Fibroblast of lung (primary cell): Measurements from ENCODE around the gene SLC13A5. TPM values are rescaled to one million over a fixed set of nuclear protein-coding genes. Genes with fewer than 3 reads are reported as not detected.
A peak's percentile ranks its signal among the peaks of the same experiment; 100 is the strongest.
"Not testable (repeated sequence)": the region's sequence is repeated elsewhere in the genome, so short reads cannot be mapped to it uniquely, and the experiment has no call there.

Experiments
- DNase-seq, 2 donors: peaks; one replicate each; pipeline versions ENCODE4 v3.0.0 to v3.0.0-alpha.2; 2010; ENCODE audit warnings: low read depth in 2 of 2
- H2AFZ ChIP-seq: 2 replicates; pipeline ENCODE4 v1.5.1; 2012; ENCODE audit warnings: low read length, control low read depth, inconsistent platforms
- H3K27ac ChIP-seq: 2 replicates; pipeline ENCODE4 v1.5.1; 2011; ENCODE audit warnings: low read length, control low read depth; ENCODE audit not compliant: insufficient read depth
- H3K27me3 ChIP-seq: 2 replicates; pipeline ENCODE4 v1.5.1; 2011; ENCODE audit warnings: mild to moderate bottlenecking, low read length; ENCODE audit not compliant: control insufficient read depth, insufficient read depth
- H3K36me3 ChIP-seq: 2 replicates; pipeline ENCODE4 v1.5.1; 2011; ENCODE audit warnings: low read length; ENCODE audit not compliant: control insufficient read depth, insufficient read depth
- H3K4me1 ChIP-seq: 2 replicates; pipeline ENCODE4 v1.5.1; 2011; ENCODE audit warnings: low read length; ENCODE audit not compliant: control insufficient read depth, insufficient read depth; ENCODE audit errors: extremely low read depth
- H3K4me2 ChIP-seq: 2 replicates; pipeline ENCODE4 v1.5.1; 2011; ENCODE audit warnings: low read length, control low read depth; ENCODE audit not compliant: insufficient read depth; ENCODE audit errors: extremely low read depth
- H3K4me3 ChIP-seq, 4 experiments: fragments of 200-600 bp in 1 of 4; sonication (generic) in 1 of 4; replicated peaks in 1 of 4; 2 replicates each; pipeline ENCODE4 v1.5.1; 2011 to 2016; ENCODE audit warnings: low read length in 4 of 4, low read depth in 3 of 4, mild to moderate bottlenecking in 3 of 4, control low read depth in 2 of 4, inconsistent platforms in 1 of 4, mixed read lengths in 1 of 4; ENCODE audit not compliant: insufficient read depth in 1 of 4; ENCODE audit errors: control extremely low read depth in 1 of 4
- H3K79me2 ChIP-seq: 2 replicates; pipeline ENCODE4 v1.5.1; 2012; ENCODE audit warnings: mild to moderate bottlenecking, low read length, inconsistent platforms; ENCODE audit not compliant: control insufficient read depth, insufficient read depth
- H3K9ac ChIP-seq: 2 replicates; pipeline ENCODE4 v1.5.1; 2011; ENCODE audit warnings: mild to moderate bottlenecking, low read length, control low read depth; ENCODE audit not compliant: insufficient read depth
- H3K9me3 ChIP-seq: 2 replicates; pipeline ENCODE4 v1.5.1; 2012; ENCODE audit warnings: low read depth, low read length; ENCODE audit not compliant: control insufficient read depth, insufficient read depth
- H4K20me1 ChIP-seq: 2 replicates; pipeline ENCODE4 v1.5.1; 2011; ENCODE audit warnings: low read length; ENCODE audit not compliant: control insufficient read depth, insufficient read depth; ENCODE audit errors: extremely low read depth
- CTCF ChIP-seq, 2 donors: IDR thresholded peaks in 1 of 2; conservative IDR thresholded peaks in 1 of 2; 1 replicate in 1 of 2; 2 replicates in 1 of 2; pipeline ENCODE4 v1.5.1; 2011 to 2012; ENCODE audit warnings: low read length in 2 of 2, control low read depth in 1 of 2, inconsistent platforms in 1 of 2, low read depth in 1 of 2, mild to moderate bottlenecking in 1 of 2
- EZH2 ChIP-seq: IDR thresholded peaks from 2 replicates; pipeline ENCODE4 v1.5.1; 2012; ENCODE audit warnings: low read length, control low read depth, mild to moderate bottlenecking; ENCODE audit errors: missing control alignments
- polyA plus RNA-seq, 2 donors: library from polyadenylated mRNA; depleted of rRNA in 1 of 2; stranded (reverse) in 1 of 2; unstranded in 1 of 2; fragments of >200 nt; gene quantifications; 2 replicates each; pipeline ENCODE4 v1.2.1, GENCODE V29; 2011 to 2012; ENCODE audit warnings: missing spikeins in 1 of 2
- total RNA-seq: library from RNA; depleted of rRNA; stranded (reverse); fragments of >200 nt; gene quantifications from 2 replicates; pipeline ENCODE4 v1.2.1, GENCODE V29; 2014

The SLC13A5 gene
- total and polyA plus RNA-seq, 2 donors (not counting 1 experiment from before 2014, with no cell fraction given): not detected

- Histone ChIP-seq H3K4me1 (no peaks in the 10 kb centered on the region), H3K9ac (no peak overlapping the region), H3K27ac (no peak overlapping the region), H3K27me3 (peaks cover 7% of the 10 kb centered on the region), H3K4me2 (no peak overlapping the region), H3K79me2 (no peaks in the 10 kb centered on the region), H2AFZ (no peak overlapping the region), H4K20me1 (no peaks in the 10 kb centered on the region), H3K4me3 (no peak overlapping the region), H3K36me3 (no peaks in the 10 kb centered on the region), H3K9me3 (no peaks in the 10 kb centered on the region)
- TF ChIP-seq CTCF (conservative IDR thresholded peaks at IDR 0.05 in 1 of 2, IDR thresholded peaks at IDR 0.05 in 1 of 2; ENCODE audit: low read depth in 1 of 2, low read length in 2 of 2) (no peak), EZH2 (no peak)
- no peak for DNase-seq
Observed at GRCh38 chr17:6666557-6666956, 46.6 kb downstream of the SLC13A5 start.

- Histone ChIP-seq H3K9ac (no peak overlapping the region), H3K4me2 (no peak overlapping the region), H3K27ac (no peak overlapping the region), H2AFZ (no peak overlapping the region), H3K4me3 (no peak overlapping the region), H3K9me3 (no peaks in the 10 kb centered on the region), H3K79me2 (no peaks in the 10 kb centered on the region), H3K36me3 (no peaks in the 10 kb centered on the region), H3K27me3 (peaks cover 11% of the 10 kb centered on the region), H3K4me1 (no peaks in the 10 kb centered on the region), H4K20me1 (no peaks in the 10 kb centered on the region)
- TF ChIP-seq EZH2: no peak
- peak; percentile 96 to 98 for TF ChIP-seq CTCF (conservative IDR thresholded peaks at IDR 0.05 in 1 of 2, IDR thresholded peaks at IDR 0.05 in 1 of 2; ENCODE audit: low read depth in 1 of 2, low read length in 2 of 2)
- peak; percentile 72 to 84 for DNase-seq
Observed at GRCh38 chr17:6666077-6666521, 47.1 kb downstream of the SLC13A5 start.

GRCh38 chr17:6663200-6663599 lies 50.0 kb downstream of the SLC13A5 start:
- not testable (repeated sequence) for H4K20me1 ChIP-seq, H3K9me3 ChIP-seq, H3K4me1 ChIP-seq, DNase-seq, H2AFZ ChIP-seq, H3K9ac ChIP-seq, H3K79me2 ChIP-seq, H3K4me2 ChIP-seq, H3K4me3 ChIP-seq, H3K27me3 ChIP-seq, H3K27ac ChIP-seq, H3K36me3 ChIP-seq
